Ammon's horn (tissue), 1 donor: Measurements from ENCODE around the gene POLR3K.
A peak's percentile ranks its signal among the peaks of the same experiment; 100 is the strongest.
"Not testable (repeated sequence)": the region's sequence is repeated elsewhere in the genome, so short reads cannot be mapped to it uniquely, and the experiment has no call there.

ENCODE experiments used
- DNase-seq: peaks from one replicate; pipeline ENCODE4 v3.0.0-alpha.2; 2016; ENCODE audit warnings: low spot score

Gene POLR3K

GRCh38 chr16:42691-43090, 10.7 kb downstream of the POLR3K start:
- DNase-seq = no peak

GRCh38 chr16:42069-42457, 11.3 kb downstream of the POLR3K start:
- no peak for DNase-seq

DNA sequence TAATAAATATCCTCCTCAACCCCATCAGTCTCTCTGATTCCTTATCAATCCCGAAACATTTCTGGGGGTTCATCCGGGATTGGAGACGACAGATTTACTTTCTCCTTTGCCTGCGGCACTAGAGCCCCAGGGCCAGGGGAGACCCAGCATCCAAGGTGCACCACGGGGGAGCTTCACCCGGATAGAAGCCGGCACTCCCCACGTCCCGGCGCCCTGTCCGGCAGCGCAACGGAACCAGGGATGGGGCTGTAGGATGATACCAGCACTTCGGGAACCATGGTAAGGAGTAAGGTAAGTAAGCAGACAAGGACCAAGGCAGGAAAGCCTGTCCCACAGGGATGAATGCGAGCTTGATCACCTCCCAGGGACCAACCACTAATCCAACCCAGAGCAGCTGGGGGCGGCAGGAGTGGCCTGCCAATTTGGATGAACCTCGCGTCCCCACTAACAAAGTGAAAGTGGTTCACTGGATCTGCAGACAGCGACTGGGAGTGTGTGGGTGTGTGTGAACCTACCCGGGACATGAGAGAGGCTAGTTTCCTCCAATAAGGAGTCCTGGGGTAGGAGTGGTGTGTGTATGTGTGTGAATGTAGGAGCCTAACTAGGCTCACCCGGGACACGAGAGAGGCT, 11.9 kb downstream of the POLR3K start:
- no peak for DNase-seq

DNA sequence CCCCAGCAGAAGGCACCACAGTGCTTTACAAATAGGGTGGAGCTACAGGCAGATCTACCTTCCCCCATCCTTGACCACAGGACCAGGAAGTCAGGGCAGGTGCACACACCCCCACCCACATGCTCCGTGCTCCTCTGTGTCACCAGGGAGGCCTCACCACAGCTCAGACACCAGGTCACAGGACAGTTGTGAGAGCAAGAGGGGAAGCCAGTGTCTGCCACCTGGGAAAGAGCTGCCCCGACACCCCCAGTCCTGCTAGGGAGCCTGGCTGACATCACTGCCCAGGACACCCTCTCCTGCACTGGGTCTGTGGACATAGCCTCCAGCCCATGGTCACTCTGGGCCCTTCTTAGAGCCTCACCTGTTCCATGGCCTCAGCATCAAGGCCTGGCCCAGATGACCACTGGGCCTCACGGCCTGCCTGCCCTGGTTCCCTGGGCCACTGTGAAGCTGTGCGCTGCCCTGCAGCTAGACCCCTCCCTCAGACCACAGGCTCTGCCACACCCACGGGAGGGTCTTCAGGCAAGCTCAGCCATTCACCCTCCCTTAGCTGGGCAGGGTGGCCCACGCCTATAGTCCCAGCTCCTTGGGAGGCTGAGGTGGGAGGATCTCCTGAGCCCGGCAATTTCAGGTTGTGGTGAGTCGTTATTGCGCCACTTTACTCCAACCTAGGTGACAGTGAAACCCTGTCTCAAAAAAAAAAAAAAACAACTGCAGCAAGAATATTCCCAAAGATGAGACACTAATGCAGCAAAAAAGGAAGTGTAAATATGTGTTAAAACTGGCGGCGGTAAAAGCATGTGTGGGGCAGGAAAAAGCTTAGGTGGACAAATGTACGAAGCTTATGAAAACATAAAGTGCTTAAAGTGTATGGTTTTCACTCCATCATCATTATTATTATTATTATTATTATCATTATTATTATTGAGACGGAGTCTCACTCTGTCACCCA, 14.2 kb downstream of the POLR3K start:
- DNase-seq = no peak

- DNase-seq = not testable (repeated sequence)
Measured at GRCh38 chr16:38206-38605, 15.2 kb downstream of the POLR3K start.

DNA sequence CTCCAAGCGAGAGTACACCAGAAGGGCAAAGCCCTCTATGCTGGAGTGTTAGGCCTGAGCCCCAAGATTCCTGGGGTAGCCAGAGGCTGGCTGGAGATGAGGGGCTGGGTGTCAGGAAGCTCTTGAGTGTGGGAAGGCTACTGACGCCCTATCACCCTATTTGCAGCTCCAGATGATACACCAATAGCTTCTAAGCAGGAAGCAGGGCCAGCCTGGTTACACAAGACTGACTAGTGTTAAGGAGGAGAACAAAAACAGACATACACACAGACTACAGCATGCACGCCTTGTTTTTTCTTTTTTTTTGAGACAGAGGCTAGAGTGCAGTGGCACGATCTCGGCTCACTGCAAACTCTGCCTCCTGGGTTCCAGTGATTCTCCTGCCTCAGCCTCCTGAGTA, 15.9 kb downstream of the POLR3K start:
- no peak for DNase-seq

- DNase-seq = no peak
Measured at GRCh38 chr16:36336-36984, 16.9 kb downstream of the POLR3K start.

DNA sequence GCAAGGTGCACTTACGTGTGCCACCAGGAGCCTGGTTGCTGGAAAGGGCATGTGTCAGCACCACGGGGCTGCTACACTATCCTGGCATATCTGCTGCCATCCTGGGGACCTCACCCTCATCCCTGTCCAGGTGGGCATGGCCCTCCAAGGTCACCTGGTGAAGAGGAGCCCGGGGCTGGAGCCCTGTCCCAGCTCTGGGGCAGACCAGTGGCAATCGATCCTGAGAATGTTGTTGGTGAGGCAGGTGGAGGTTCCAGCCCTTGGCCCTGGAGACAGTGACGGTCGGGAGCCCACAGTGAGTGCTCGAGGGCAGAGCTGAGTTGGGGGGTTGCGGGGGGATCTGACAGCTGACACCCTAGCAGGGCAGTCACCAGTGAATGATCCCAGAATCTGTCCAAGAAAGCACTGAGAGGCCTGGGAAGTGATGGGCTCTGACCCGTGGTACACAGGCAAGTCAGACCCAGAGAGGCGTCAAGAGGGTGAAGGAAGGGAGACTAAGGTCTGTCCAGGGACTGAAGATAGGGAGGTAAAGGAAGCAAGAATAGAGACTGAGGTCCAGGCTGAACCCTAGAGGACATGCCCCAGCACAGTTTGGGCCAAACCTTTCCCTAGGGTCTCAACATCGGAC, 17.6 kb downstream of the POLR3K start:
- no peak for DNase-seq

- peak; percentile 58 for DNase-seq
Measured at GRCh38 chr16:35011-35677, 18.3 kb downstream of the POLR3K start.

DNA sequence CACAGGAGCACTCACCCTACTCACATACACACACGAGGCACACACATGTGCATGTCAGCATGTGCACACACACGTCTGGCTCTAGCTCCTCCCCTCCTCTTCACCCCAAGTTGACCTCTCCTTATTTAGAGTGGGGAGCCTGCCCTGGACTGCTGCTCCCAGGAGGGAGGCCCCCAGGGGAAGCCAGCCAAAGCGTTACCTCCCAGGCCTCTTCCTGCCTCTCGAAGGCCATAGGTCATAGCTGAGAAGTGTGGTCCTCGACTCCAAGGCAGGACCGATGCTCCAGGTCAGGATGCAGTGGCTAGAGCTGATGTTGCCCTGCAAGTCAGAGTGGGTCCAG, 18.8 kb downstream of the POLR3K start:
- no peak for DNase-seq

GRCh38 chr16:33877-34647, 19.3 kb downstream of the POLR3K start:
- no peak for DNase-seq

GRCh38 chr16:33154-33876, 20.1 kb downstream of the POLR3K start:
- not testable (repeated sequence) for DNase-seq

DNA sequence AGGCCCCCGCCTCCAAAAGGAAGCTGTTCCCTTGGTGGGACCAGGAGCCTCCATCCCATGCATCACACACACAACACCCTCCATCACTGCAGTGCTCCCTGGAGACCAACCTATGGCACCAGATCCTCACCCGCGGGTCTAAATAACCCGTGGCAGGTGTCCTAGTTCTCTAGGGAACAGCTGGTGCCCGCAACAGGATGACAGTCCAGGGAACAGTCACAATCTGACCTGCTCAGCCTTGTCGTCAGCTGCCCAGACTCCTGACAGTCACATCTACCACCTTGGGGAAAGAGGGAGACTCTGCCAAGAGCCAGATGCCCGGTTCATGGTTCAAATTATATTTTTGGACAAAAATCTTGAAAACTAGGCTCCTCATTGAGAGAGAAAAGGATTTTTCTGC, 22.8 kb downstream of the POLR3K start:
- not testable (repeated sequence) for DNase-seq

- not testable (repeated sequence) for DNase-seq
Measured at GRCh38 chr16:25926-26348, 27.5 kb downstream of the POLR3K start.

GRCh38 chr16:24151-24550, 29.3 kb downstream of the POLR3K start:
- not testable (repeated sequence) for DNase-seq

DNA sequence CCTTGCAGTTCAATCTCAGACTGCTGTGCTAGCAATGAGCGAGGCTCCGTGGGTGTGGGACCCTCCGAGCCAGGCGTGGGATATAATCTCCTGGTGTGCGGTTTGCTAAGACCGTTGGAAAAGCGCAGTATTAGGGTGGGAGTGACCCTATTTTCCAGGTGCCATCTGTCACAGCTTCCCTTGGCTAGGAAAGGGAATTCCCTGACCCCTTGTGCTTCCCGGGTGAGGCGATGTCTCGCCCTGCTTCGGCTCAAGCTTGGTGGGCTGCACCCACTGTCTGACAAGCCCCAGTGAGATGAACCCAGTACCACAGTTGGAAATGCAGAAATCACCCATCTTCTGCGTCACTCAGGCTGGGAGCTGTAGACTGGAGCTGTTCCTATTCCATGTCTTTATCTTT, 32.5 kb downstream of the POLR3K start:
- DNase-seq = not testable (repeated sequence)

GRCh38 chr16:17062-17765, 36.2 kb downstream of the POLR3K start:
- DNase-seq = not testable (repeated sequence)

- not testable (repeated sequence) for DNase-seq
Measured at GRCh38 chr16:10772-11171, 42.6 kb downstream of the POLR3K start.

GRCh38 chr16:9903-10665, 43.3 kb downstream of the POLR3K start:
- DNase-seq = no peak
